HG03571 (cell line): Measurements from ENCODE around the gene SLC44A5.
"Not testable (repeated sequence)": the region's sequence is repeated elsewhere in the genome, so short reads cannot be mapped to it uniquely, and the experiment has no call there.

Experiments
- ATAC-seq: cut with Tn5 transposase; IDR thresholded peaks from one replicate; pipeline ENCODE4 v1.9.1; 2021; ENCODE audit not compliant: unreplicated experiment

Gene SLC44A5

GRCh38 chr1:75203415-75204277 lies 407.3 kb downstream of the SLC44A5 start:
- peak; percentile 77 for ATAC-seq

GRCh38 chr1:75202751-75203150 lies 408.2 kb downstream of the SLC44A5 start:
- no peak for ATAC-seq

- no peak for ATAC-seq
Measured at GRCh38 chr1:75198761-75199160, 412.2 kb downstream of the SLC44A5 start.

- ATAC-seq, result no peak
Measured at GRCh38 chr1:75198163-75198562, 412.8 kb downstream of the SLC44A5 start.

GRCh38 chr1:75188892-75189291 lies 422.0 kb downstream of the SLC44A5 start:
- ATAC-seq, result no peak

- not testable (repeated sequence) for ATAC-seq
Measured at GRCh38 chr1:75181214-75181955, 429.5 kb downstream of the SLC44A5 start.

GRCh38 chr1:75174031-75174760 lies 436.7 kb downstream of the SLC44A5 start:
- ATAC-seq, result no peak

- ATAC-seq, result no peak
Measured at GRCh38 chr1:75172556-75172955, 438.4 kb downstream of the SLC44A5 start.

- no peak for ATAC-seq
Measured at GRCh38 chr1:75171876-75172275, 439.0 kb downstream of the SLC44A5 start.

- no peak for ATAC-seq
Measured at GRCh38 chr1:75170981-75171380, 439.9 kb downstream of the SLC44A5 start.

GRCh38 chr1:75170011-75170410 lies 440.9 kb downstream of the SLC44A5 start:
- no peak for ATAC-seq

- no peak for ATAC-seq
Measured at GRCh38 chr1:75166821-75167220, 444.1 kb downstream of the SLC44A5 start.

- ATAC-seq, result no peak
Measured at GRCh38 chr1:75165264-75165663, 445.6 kb downstream of the SLC44A5 start.

- ATAC-seq, result no peak
Measured at GRCh38 chr1:75159154-75159553, 451.8 kb downstream of the SLC44A5 start.
